ENCODE data around the gene SRL.

DNA sequence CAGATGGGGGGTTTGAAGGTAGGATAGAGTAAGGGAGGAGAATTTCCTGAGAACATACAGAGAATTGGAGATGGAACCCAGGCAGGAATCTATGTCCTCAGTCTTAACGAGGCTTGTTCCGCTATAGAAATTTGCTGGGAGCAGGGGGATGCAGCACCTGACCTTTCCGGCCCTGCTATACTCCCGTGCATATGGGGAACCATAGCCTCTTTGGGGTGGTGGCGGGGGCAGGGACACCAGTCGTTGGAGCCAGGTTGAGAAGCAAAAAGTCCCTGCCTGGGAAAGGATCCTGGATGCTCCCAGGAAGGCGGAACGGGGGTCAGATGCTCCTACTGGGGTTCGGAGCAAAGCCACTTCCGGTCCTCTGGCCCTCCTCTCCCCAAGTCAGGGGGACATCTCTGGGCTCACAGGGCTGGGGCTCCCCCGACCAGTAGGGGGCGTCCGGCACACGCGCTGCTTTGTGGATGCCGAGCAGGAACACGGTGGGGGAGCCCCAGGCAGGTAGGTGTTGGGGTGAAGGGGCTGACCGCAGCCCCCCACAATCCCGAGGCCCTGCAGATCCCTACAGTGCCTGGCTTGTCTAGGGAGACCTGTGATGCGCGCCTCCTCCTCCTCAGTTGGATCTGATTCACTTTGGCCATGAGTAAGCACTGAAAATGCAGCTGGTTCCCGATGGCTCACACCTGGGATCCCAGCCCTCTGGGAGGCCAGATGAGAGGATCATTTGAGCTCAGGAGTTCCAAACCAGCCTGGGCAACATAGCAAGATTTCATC, 46.5 kb upstream of the SRL start:
- TF ChIP-seq, protein P1, sequence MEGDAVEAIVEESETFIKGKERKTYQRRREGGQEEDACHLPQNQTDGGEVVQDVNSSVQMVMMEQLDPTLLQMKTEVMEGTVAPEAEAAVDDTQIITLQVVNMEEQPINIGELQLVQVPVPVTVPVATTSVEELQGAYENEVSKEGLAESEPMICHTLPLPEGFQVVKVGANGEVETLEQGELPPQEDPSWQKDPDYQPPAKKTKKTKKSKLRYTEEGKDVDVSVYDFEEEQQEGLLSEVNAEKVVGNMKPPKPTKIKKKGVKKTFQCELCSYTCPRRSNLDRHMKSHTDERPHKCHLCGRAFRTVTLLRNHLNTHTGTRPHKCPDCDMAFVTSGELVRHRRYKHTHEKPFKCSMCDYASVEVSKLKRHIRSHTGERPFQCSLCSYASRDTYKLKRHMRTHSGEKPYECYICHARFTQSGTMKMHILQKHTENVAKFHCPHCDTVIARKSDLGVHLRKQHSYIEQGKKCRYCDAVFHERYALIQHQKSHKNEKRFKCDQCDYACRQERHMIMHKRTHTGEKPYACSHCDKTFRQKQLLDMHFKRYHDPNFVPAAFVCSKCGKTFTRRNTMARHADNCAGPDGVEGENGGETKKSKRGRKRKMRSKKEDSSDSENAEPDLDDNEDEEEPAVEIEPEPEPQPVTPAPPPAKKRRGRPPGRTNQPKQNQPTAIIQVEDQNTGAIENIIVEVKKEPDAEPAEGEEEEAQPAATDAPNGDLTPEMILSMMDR (IDR thresholded peaks at IDR 0.05; ENCODE audit: low read depth, low read length), result peak; percentile 93
- no peak for TF ChIP-seq POLR2A (IDR thresholded peaks at IDR 0.05; ENCODE audit: extremely low read depth, insufficient read length)

Measured in NB4 (cell line).